Keratinocyte (primary cell): ENCODE results near the gene BAIAP2L2.

Experiments
- EZH2 ChIP-seq: IDR thresholded peaks from one replicate; pipeline ENCODE4 v1.6.1; 2012; ENCODE audit warnings: inconsistent platforms, mild to moderate bottlenecking, low read length, moderate library complexity
- TF ChIP-seq, protein P1 (sequence below), 3 experiments: IDR thresholded peaks in 1 of 3; conservative IDR thresholded peaks in 1 of 3; optimal IDR thresholded peaks in 1 of 3; 2 replicates in 2 of 3; 3 replicates in 1 of 3; pipeline versions ENCODE3 to v1.5.1; 2011; ENCODE audit warnings: low read length in 3 of 3, mild to moderate bottlenecking in 3 of 3, moderate library complexity in 2 of 3, control low read depth in 1 of 3, inconsistent platforms in 1 of 3; ENCODE audit not compliant: insufficient read depth in 2 of 3; ENCODE audit errors: extremely low read depth in 1 of 3

DNA sequence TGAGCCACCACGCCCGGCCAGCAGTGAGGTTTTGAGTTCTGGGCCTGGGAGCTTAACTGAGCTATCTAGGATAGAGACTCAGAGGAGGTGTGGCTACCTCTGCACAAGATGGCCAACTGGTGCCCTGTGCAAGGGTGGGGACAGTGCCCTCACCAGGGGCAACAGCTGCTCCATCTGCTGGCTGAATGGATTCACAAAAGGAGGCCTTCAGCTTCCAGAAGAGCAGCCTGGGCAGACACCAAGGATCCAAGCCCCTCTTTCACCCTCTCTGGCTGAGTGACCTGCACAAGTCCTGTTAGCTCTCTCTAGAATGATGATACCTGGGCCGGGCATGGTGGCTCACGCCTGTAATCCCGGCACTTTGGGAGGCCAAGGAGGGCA lies 33.5 kb upstream of the BAIAP2L2 start:
- TF ChIP-seq, protein P1, sequence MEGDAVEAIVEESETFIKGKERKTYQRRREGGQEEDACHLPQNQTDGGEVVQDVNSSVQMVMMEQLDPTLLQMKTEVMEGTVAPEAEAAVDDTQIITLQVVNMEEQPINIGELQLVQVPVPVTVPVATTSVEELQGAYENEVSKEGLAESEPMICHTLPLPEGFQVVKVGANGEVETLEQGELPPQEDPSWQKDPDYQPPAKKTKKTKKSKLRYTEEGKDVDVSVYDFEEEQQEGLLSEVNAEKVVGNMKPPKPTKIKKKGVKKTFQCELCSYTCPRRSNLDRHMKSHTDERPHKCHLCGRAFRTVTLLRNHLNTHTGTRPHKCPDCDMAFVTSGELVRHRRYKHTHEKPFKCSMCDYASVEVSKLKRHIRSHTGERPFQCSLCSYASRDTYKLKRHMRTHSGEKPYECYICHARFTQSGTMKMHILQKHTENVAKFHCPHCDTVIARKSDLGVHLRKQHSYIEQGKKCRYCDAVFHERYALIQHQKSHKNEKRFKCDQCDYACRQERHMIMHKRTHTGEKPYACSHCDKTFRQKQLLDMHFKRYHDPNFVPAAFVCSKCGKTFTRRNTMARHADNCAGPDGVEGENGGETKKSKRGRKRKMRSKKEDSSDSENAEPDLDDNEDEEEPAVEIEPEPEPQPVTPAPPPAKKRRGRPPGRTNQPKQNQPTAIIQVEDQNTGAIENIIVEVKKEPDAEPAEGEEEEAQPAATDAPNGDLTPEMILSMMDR (optimal IDR thresholded peaks at IDR 0.05 in 1 of 3, IDR thresholded peaks at IDR 0.05 in 1 of 3, conservative IDR thresholded peaks at IDR 0.05 in 1 of 3; ENCODE audit: extremely low read depth in 1 of 3, insufficient read depth in 2 of 3, low read length in 3 of 3): peak in 1 of 3 experiments; percentile 27
- no peak for TF ChIP-seq EZH2
